KMS-11 (cell line): ENCODE results near the gene FGF3.

ENCODE experiments used
- H2AFZ ChIP-seq: fragments of 200-600 bp; sonication (generic); 2 replicates; pipeline ENCODE4 v1.6.1; 2016; ENCODE audit warnings: antibody characterized with exemption, mixed run types, low read depth
- H3K27ac ChIP-seq: fragments of 200-600 bp; sonication (generic); 2 replicates; pipeline ENCODE4 v1.6.1; 2016; ENCODE audit warnings: mild to moderate bottlenecking, mixed run types
- H3K27me3 ChIP-seq: fragments of 200-600 bp; sonication (generic); 2 replicates; pipeline ENCODE4 v1.6.1; 2017; ENCODE audit warnings: mild to moderate bottlenecking, low read depth, mixed run types, moderate library complexity; ENCODE audit not compliant: insufficient read depth
- H3K36me3 ChIP-seq: fragments of 200-600 bp; sonication (generic); 2 replicates; pipeline ENCODE4 v1.6.1; 2017; ENCODE audit warnings: mild to moderate bottlenecking, mixed run types; ENCODE audit not compliant: insufficient read depth
- H3K4me1 ChIP-seq: fragments of 200-600 bp; sonication (generic); 2 replicates; pipeline ENCODE4 v1.6.1; 2016; ENCODE audit warnings: mild to moderate bottlenecking, low read depth, mixed run types; ENCODE audit not compliant: poor library complexity, severe bottlenecking
- H3K4me2 ChIP-seq: fragments of 200-600 bp; sonication (generic); 2 replicates; pipeline ENCODE4 v1.7.0; 2016; ENCODE audit warnings: mild to moderate bottlenecking, mixed run types
- H3K4me3 ChIP-seq: fragments of 200-600 bp; sonication (generic); IDR thresholded peaks from 2 replicates; pipeline ENCODE4 v1.6.1; 2017; ENCODE audit warnings: low read depth, low read length, mixed read lengths; ENCODE audit not compliant: insufficient read depth
- H3K79me2 ChIP-seq: fragments of 200-600 bp; sonication (generic); 2 replicates; pipeline ENCODE4 v1.6.1; 2016; ENCODE audit warnings: low read depth, mixed run types; ENCODE audit not compliant: insufficient read depth
- H3K9ac ChIP-seq: fragments of 200-600 bp; sonication (generic); 2 replicates; pipeline ENCODE4 v1.6.1; 2016; ENCODE audit warnings: mild to moderate bottlenecking, mixed run types
- H4K20me1 ChIP-seq: fragments of 200-600 bp; sonication (generic); 2 replicates; pipeline ENCODE4 v1.6.1; 2016; ENCODE audit warnings: mild to moderate bottlenecking, mixed run types; ENCODE audit not compliant: insufficient read depth
- CTCF ChIP-seq: fragments of 200-600 bp; sonication (generic); conservative IDR thresholded peaks from 2 replicates; pipeline ENCODE4 v1.6.1; 2017; ENCODE audit warnings: low read depth, mild to moderate bottlenecking, antibody characterized with exemption, low read length, moderate library complexity, mixed read lengths

FGF3 gene

GRCh38 chr11:69803604-69804218 is 15.5 kb downstream of the FGF3 start:
- Histone ChIP-seq H2AFZ (no peak overlapping the region), H3K27ac (no peak overlapping the region)
- TF ChIP-seq CTCF = no peak

GRCh38 chr11:69803022-69803421 is 16.2 kb downstream of the FGF3 start:
- Histone ChIP-seq H3K36me3 (no peaks in the 10 kb centered on the region), H3K27me3 (peaks cover 9% of the 10 kb centered on the region; the same call in 1 of the 2 replicates), H3K9ac (no peak overlapping the region), H3K4me3 (no peak overlapping the region), H3K27ac (no peak overlapping the region), H4K20me1 (no peaks in the 10 kb centered on the region), H3K4me2 (no peak overlapping the region), H3K79me2 (no peaks in the 10 kb centered on the region), H2AFZ (no peak overlapping the region), H3K4me1 (no peaks in the 10 kb centered on the region)
- TF ChIP-seq CTCF = no peak

More at GRCh38 chr11:69803604-69804218, 15.5 kb downstream of the FGF3 start:
- Histone ChIP-seq H4K20me1 (no peaks in the 10 kb centered on the region), H3K4me3 (no peak overlapping the region), H3K4me2 (no peak overlapping the region), H3K36me3 (no peaks in the 10 kb centered on the region), H3K4me1 (no peaks in the 10 kb centered on the region), H3K79me2 (no peaks in the 10 kb centered on the region), H3K9ac (no peak overlapping the region), H3K27me3 (peaks cover 9% of the 10 kb centered on the region; the same call in 1 of the 2 replicates)

- no peaks in the 10 kb centered on the region for H4K20me1 ChIP-seq
- no peak for TF ChIP-seq CTCF
- no peaks in the 10 kb centered on the region for H3K4me1 ChIP-seq
- H3K9ac ChIP-seq = no peak overlapping the region
- H3K79me2 ChIP-seq = no peaks in the 10 kb centered on the region
- peaks cover 9% of the 10 kb centered on the region; the same call in 1 of the 2 replicates for H3K27me3 ChIP-seq
- no peak overlapping the region for H3K4me2 ChIP-seq
- H3K27ac ChIP-seq = no peak overlapping the region
- no peaks in the 10 kb centered on the region for H3K36me3 ChIP-seq
- H3K4me3 ChIP-seq = no peak overlapping the region
- no peak overlapping the region for H2AFZ ChIP-seq
Observed at GRCh38 chr11:69802590-69802989, 16.6 kb downstream of the FGF3 start.

GRCh38 chr11:69801513-69802335 is 17.5 kb downstream of the FGF3 start:
- no peaks in the 10 kb centered on the region for H4K20me1 ChIP-seq
- no peak overlapping the region for H3K27ac ChIP-seq
- no peak overlapping the region for H3K4me3 ChIP-seq
- peaks cover 9% of the 10 kb centered on the region; the same call in 1 of the 2 replicates for H3K27me3 ChIP-seq
- no peak overlapping the region for H3K4me2 ChIP-seq
- no peak overlapping the region for H3K9ac ChIP-seq
- peak; percentile 52; the same call in 1 of the 2 replicates for TF ChIP-seq CTCF
- H3K79me2 ChIP-seq = no peaks in the 10 kb centered on the region
- H3K4me1 ChIP-seq = no peaks in the 10 kb centered on the region
- H2AFZ ChIP-seq = no peak overlapping the region
- no peaks in the 10 kb centered on the region for H3K36me3 ChIP-seq
